ENCODE results near the gene SELENOV. TPM values are rescaled to one million over a fixed set of nuclear protein-coding genes. Genes with fewer than 3 reads are reported as not detected.

SELENOV gene
- total RNA-seq, 1 donor from 2014 or later, result 2.9 TPM

DNA sequence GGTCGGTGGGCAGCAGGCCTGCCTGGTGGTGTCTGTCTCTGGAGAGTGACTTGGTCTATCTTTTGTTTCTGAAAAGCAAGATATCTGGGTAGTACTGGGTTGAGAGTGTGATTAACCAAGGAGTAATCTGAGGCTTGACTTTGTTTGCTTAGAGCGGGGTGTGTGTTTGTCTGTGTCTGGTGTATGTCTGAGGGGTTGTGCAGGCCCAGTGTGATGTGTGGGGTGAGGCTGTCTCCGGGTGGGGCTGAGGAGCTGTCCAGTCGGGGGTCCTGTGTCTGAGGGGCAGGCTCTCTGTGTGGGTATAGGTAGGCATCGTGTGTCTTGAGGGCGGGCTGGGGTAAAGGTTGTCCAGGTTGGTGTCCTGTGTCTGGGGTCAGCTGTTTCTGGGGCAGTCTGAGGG lies 45.4 kb upstream of the SELENOV start:
- DNase-seq (ENCODE audit: low spot score), result no peak
- peaks cover 11% of the 10 kb centered on the region for H3K27me3 Mint-ChIP-seq (ENCODE audit: unreplicated experiment)
- peaks cover 8% of the 10 kb centered on the region for H3K4me1 Mint-ChIP-seq (ENCODE audit: unreplicated experiment)
- TF ChIP-seq, protein P1, sequence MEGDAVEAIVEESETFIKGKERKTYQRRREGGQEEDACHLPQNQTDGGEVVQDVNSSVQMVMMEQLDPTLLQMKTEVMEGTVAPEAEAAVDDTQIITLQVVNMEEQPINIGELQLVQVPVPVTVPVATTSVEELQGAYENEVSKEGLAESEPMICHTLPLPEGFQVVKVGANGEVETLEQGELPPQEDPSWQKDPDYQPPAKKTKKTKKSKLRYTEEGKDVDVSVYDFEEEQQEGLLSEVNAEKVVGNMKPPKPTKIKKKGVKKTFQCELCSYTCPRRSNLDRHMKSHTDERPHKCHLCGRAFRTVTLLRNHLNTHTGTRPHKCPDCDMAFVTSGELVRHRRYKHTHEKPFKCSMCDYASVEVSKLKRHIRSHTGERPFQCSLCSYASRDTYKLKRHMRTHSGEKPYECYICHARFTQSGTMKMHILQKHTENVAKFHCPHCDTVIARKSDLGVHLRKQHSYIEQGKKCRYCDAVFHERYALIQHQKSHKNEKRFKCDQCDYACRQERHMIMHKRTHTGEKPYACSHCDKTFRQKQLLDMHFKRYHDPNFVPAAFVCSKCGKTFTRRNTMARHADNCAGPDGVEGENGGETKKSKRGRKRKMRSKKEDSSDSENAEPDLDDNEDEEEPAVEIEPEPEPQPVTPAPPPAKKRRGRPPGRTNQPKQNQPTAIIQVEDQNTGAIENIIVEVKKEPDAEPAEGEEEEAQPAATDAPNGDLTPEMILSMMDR (IDR thresholded peaks at IDR 0.05; ENCODE audit: unreplicated experiment), result no peak
- peak overlapping the region; percentile 8 for H3K4me3 Mint-ChIP-seq (ENCODE audit: unreplicated experiment)
- H3K9me3 Mint-ChIP-seq (ENCODE audit: unreplicated experiment), result no peaks in the 10 kb centered on the region
- H3K27ac Mint-ChIP-seq (ENCODE audit: unreplicated experiment), result no peak overlapping the region
- H3K36me3 Mint-ChIP-seq (ENCODE audit: low read depth, unreplicated experiment), result peaks cover 62% of the 10 kb centered on the region

DNA sequence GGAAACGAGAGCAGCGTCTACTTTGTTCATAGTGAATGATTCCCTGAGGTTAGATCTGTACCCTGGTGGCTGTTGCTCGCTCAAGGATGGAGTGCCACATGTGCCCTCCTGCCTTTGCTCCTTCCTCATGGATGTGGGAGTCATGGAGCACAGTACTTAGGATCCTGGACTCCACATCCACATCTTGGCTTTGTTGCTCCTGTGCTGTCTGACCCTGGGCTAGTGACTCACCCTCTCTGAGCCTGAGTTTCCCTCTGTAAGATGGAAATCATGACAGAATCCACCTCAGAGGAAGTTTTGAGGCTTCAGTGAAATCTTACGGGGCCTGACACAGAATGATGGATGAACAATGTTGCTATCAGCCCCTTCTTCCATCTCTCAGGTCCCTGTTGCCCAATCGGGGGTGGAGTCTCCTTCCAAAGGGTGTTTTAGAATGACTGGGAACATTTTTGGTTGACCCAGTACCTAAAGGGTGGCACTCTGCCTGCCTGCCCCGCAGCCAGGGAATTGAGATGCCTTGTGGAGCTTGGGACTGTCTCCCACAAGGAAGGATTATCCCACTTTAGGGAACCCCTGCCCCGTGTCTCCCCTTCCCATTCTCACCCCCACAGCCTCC lies 44.1 kb upstream of the SELENOV start:
- Mint-ChIP-seq H3K4me3 (ENCODE audit: unreplicated experiment) (peak overlapping the region; percentile 79), H3K27ac (ENCODE audit: unreplicated experiment) (no peak overlapping the region), H3K27me3 (ENCODE audit: unreplicated experiment) (peaks cover 7% of the 10 kb centered on the region), H3K9me3 (ENCODE audit: unreplicated experiment) (no peaks in the 10 kb centered on the region), H3K4me1 (ENCODE audit: unreplicated experiment) (peaks cover 19% of the 10 kb centered on the region), H3K36me3 (ENCODE audit: low read depth, unreplicated experiment) (peaks cover 54% of the 10 kb centered on the region)
- TF ChIP-seq, protein P1 (IDR thresholded peaks at IDR 0.05; ENCODE audit: unreplicated experiment), result no peak
- no peak for DNase-seq (ENCODE audit: low spot score)

DNA sequence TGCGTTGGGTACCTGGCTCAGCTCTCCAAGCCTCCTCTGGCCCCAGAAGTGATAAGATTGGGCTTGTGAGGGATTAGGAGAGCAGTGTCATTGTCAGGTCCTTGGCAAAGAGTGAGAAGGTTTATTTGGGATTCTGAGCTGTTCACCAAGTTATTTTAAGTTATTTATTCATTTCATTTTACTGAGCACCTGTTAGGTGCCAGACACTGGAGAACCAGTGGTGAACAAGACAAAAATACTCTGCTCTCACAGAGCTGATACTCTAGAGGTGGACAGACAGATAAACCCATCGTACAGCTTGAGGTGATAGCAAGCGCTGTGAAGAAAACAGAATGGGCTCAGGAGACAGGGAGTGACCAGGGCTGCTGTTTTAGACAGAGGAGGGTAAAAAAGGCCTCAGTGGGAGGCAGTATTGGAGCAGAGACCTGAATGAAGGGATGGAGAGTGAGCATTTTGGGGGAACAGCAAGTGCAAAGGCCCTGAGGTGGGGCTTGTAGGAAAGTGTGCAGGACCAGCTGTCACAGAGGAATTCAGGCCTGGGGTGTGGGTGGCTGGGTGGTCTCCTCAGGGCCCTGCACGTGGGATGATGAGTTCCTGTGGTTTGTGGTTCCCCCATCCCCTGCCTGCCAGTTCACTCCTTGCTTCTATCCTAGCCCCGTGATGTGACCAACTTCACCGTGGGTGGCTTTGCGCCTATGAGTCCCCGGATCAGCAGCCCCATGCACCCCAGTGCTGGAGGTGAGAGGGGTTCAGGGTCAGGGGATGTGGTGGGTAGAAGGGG lies 43.0 kb upstream of the SELENOV start:
- peaks cover 52% of the 10 kb centered on the region for H3K36me3 Mint-ChIP-seq (ENCODE audit: low read depth, unreplicated experiment)
- TF ChIP-seq, protein P1 (IDR thresholded peaks at IDR 0.05; ENCODE audit: unreplicated experiment), result no peak
- H3K9me3 Mint-ChIP-seq (ENCODE audit: unreplicated experiment), result no peaks in the 10 kb centered on the region
- H3K27ac Mint-ChIP-seq (ENCODE audit: unreplicated experiment), result no peak overlapping the region
- peaks cover 27% of the 10 kb centered on the region for H3K4me1 Mint-ChIP-seq (ENCODE audit: unreplicated experiment)
- H3K4me3 Mint-ChIP-seq (ENCODE audit: unreplicated experiment), result peak overlapping the region; percentile 79
- no peak for DNase-seq (ENCODE audit: low spot score)
- H3K27me3 Mint-ChIP-seq (ENCODE audit: unreplicated experiment), result peaks cover 8% of the 10 kb centered on the region

DNA sequence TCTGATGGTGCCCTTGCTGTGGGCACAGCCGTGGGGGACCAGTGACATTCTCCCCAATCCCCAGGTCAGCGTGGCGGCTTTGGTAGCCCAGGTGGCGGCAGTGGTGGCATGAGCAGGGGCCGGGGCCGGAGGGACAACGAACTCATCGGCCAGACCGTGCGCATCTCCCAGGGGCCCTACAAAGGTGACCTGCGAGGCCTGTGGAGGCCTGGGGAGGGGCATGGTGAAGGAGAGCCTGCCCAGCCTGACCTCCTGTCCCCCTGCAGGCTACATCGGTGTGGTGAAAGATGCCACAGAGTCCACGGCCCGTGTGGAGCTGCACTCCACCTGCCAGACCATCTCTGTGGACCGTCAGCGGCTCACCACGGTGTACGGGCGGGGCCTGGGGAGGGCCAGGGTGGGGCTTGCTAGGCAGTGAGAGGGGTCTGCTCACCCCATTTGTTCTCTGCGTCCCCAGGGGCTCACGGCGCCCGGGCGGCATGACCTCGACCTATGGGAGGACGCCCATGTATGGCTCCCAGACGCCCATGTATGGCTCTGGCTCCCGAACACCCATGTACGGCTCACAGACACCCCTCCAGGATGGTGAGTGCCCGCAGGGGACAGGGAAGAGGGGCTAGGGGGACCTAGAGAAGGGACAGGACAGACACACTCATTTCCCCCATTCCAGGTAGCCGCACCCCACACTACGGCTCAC lies 42.0 kb upstream of the SELENOV start:
- peaks cover 28% of the 10 kb centered on the region for H3K4me1 Mint-ChIP-seq (ENCODE audit: unreplicated experiment)

More for the DNA sequence above, 42.0 kb upstream of the SELENOV start:
- peaks cover 49% of the 10 kb centered on the region for H3K36me3 Mint-ChIP-seq (ENCODE audit: low read depth, unreplicated experiment)
- no peak for DNase-seq (ENCODE audit: low spot score)
- H3K4me3 Mint-ChIP-seq (ENCODE audit: unreplicated experiment), result no peak overlapping the region
- no peak overlapping the region for H3K27ac Mint-ChIP-seq (ENCODE audit: unreplicated experiment)
- H3K27me3 Mint-ChIP-seq (ENCODE audit: unreplicated experiment), result peaks cover 8% of the 10 kb centered on the region
- H3K9me3 Mint-ChIP-seq (ENCODE audit: unreplicated experiment), result no peaks in the 10 kb centered on the region
- TF ChIP-seq, protein P1 (IDR thresholded peaks at IDR 0.05; ENCODE audit: unreplicated experiment), result no peak

Data from endothelial cell (in vitro differentiated cells).